SK-N-SH (cell line): ENCODE data around the gene HSFX2.

ENCODE experiments used
- CTCF ChIP-seq: fragments of 200-600 bp; sonication (generic); IDR thresholded peaks from 2 replicates; pipeline ENCODE4 v1.6.1; 2017; ENCODE audit warnings: antibody characterized with exemption, mild to moderate bottlenecking, moderate library complexity
- EP300 ChIP-seq, 2 experiments: IDR thresholded peaks; 2 replicates each; pipeline versions ENCODE4 v1.4.0 to v1.6.1; 2012; ENCODE audit warnings: borderline replicate concordance in 1 of 2, low read depth in 1 of 2, low read length in 1 of 2
- EZH2phosphoT487 ChIP-seq: fragments of 200-600 bp; sonication (generic); IDR thresholded peaks from 2 replicates; pipeline ENCODE4 v1.6.1; 2017; ENCODE audit warnings: low read depth, mixed run types, mild to moderate bottlenecking, antibody characterized with exemption, moderate library complexity, borderline replicate concordance
- GABPA ChIP-seq: IDR thresholded peaks from 2 replicates; pipeline ENCODE4 v1.4.0; 2012; ENCODE audit warnings: low read depth, mild to moderate bottlenecking
- GATA2 ChIP-seq: sonication (generic); formaldehyde crosslinking; IDR thresholded peaks from 2 replicates; pipeline ENCODE4 v1.5.0; 2020; ENCODE audit warnings: mild to moderate bottlenecking, missing genetic modification reagents
- MEF2A ChIP-seq: IDR thresholded peaks from 2 replicates; pipeline ENCODE4 v1.4.0; 2012; ENCODE audit warnings: low read depth, borderline replicate concordance
- MXI1 ChIP-seq: IDR thresholded peaks from 2 replicates; pipeline ENCODE4 v1.6.1; 2012; ENCODE audit warnings: mild to moderate bottlenecking, low read depth, low read length, improper control_type of control experiment
- NFIC ChIP-seq: IDR thresholded peaks from 2 replicates; pipeline ENCODE4 v1.4.0; 2012; ENCODE audit warnings: borderline replicate concordance
- POLR2AphosphoS5 ChIP-seq: IDR thresholded peaks from 2 replicates; pipeline ENCODE4 v1.6.1; 2012; ENCODE audit warnings: low read depth, low read length
- RCOR1 ChIP-seq: fragments of 150-350 bp; IDR thresholded peaks from 2 replicates; pipeline ENCODE4 v1.6.1; 2017; ENCODE audit warnings: antibody characterized with exemption, low read length
- TAF1 ChIP-seq: IDR thresholded peaks from 2 replicates; pipeline ENCODE4 v1.6.1; 2012; ENCODE audit warnings: low read depth, mild to moderate bottlenecking, low read length, moderate library complexity, borderline replicate concordance
- TCF12 ChIP-seq: IDR thresholded peaks from 2 replicates; pipeline ENCODE4 v1.4.0; 2012
- YY1 ChIP-seq: IDR thresholded peaks from 2 replicates; pipeline ENCODE4 v1.4.0; 2012; ENCODE audit warnings: low read depth, mild to moderate bottlenecking
- TF ChIP-seq, protein P1 (sequence below): IDR thresholded peaks from 2 replicates; pipeline ENCODE4 v1.4.0; 2012; ENCODE audit warnings: low read depth, borderline replicate concordance

DNA sequence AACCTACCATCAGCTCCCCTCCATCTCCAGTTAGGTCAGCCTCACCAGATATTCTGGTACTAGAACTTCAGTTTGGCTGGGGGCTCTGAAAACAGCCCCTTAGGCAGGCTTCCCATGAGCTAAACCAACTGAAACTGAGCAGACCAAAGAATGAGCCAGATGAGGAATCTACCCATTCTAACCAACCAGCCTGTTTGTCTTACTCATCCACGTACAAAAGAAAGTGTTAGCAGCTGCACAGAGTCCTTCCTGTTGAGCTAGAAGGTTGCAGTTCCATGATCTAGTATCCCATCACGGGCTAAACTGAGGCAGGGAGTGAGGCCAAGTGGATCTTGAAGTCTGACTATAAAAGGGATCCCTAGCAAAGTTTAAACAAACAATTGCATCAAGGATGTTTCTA is 25.3 kb downstream of the HSFX2 start:
- TF ChIP-seq NFIC (no peak), TCF12 (no peak), RCOR1 (no peak), POLR2AphosphoS5 (no peak), GATA2 (CRISPR knock-in tag) (no peak), GABPA (no peak), TAF1 (no peak), EP300 (IDR thresholded peaks at IDR 0.05; ENCODE audit: borderline replicate concordance in 1 of 2, low read depth in 1 of 2, low read length in 1 of 2) (no peak), CTCF (no peak), MXI1 (no peak), MEF2A (no peak), YY1 (no peak), EZH2phosphoT487 (no peak)
- TF ChIP-seq, protein P1, sequence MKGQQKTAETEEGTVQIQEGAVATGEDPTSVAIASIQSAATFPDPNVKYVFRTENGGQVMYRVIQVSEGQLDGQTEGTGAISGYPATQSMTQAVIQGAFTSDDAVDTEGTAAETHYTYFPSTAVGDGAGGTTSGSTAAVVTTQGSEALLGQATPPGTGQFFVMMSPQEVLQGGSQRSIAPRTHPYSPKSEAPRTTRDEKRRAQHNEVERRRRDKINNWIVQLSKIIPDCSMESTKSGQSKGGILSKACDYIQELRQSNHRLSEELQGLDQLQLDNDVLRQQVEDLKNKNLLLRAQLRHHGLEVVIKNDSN: no peak
